Caki2 (cell line): Measurements from ENCODE around the gene MAST1. TPM values are rescaled to one million over a fixed set of nuclear protein-coding genes. Genes with fewer than 3 reads are reported as not detected.

ENCODE experiments used
- DNase-seq: peaks from one replicate; pipeline ENCODE4 v3.0.0-alpha.2; 2015; ENCODE audit warnings: low read depth
- in situ Hi-C: cut with HindIII; loops from 2 replicates; pipeline ENCODE4 v1.10.0; 2016; ENCODE audit warnings: low sequenced_read_pairs, low pct_unique_long_range_greater_than_20kb, mixed read lengths
- total RNA-seq: library from RNA; depleted of rRNA; stranded (reverse); fragments of >200 nt; shearing (Covaris generic); gene quantifications from 2 replicates; pipeline ENCODE4 v1.2.3, GENCODE V29; 2014; ENCODE audit warnings: low replicate concordance

Gene MAST1
- total RNA-seq, 1 experiment from 2014 or later, result 1.8 TPM

DNA sequence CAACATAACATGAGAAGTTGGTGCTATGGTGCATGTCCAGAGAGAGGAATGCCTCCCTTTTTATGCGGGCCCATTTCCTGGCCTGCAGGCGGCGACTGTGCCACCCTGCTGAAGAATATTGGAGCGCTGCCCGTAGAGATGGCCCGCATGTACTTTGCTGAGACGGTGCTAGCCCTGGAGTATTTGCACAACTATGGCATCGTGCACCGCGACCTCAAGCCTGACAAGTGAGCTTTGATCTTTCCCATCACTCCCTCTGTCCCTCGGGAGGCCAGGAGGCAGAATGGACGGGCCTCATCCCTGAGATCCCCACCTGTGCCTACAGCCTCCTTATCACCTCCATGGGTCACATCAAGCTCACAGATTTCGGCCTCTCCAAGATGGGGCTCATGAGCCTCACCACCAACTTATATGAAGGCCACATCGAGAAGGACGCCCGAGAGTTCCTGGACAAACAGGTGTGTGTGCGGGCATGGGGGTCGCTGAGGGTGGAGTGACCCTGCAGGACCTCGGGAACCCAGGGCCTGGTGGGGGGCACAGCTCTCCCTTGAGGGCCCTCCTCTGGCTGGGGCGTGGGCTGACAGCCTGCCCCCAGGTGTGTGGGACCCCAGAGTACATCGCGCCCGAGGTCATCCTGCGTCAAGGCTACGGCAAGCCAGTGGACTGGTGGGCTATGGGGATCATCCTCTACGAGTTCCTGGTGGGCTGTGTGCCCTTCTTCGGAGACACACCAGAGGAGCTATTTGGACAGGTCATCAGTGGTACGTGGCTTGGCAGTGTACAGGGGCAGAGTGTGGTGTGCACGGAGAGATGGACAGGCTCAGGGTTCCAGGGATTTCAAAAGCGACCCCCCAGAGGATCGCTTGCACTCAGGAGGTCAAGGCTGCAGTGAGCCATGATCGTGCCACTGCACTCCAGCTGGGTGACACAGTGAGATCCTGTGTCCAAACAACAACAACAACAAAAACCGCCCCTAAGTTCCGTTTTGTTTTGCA is 26.7 kb downstream of the MAST1 start:
- in situ Hi-C loops, result no loop called here
- no peak for DNase-seq

- in situ Hi-C loops, result no loop called here
- DNase-seq, result no peak
Observed at GRCh38 chr19:12865746-12866415, 27.6 kb downstream of the MAST1 start.

DNA sequence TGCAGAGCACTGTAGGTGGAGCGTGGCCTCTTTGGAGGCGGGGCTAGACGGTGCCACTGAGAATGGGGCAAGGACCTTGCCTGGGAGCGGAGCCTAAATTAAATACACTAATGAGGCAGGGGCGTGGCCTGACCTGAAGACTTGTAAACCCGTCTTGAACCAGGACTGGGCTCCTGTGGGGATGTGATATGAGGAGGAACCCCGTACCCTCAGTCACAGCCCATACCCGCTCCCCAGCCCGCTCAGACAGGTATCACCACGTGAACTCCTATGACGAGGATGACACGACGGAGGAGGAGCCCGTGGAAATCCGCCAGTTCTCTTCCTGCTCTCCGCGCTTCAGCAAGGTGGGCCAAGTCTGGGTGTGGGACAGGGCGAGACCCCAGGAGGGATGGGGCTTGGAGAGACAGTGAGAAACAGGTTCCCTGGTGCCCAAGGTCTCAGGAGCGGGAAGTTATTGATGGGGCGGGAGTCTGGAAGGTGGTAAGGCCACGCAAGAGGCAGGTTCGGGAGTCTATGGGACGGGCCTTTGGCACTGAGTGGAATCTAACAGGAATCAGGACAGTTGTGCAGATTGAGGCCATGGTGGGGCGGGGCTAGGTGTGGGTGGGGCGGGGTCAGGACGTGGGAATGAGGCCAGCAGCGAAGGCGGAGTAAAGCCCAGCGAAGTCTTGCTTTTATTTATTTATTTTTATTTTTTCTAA is 28.3 kb downstream of the MAST1 start:
- DNase-seq, result no peak
- in situ Hi-C loops, result no loop called here

GRCh38 chr19:12867120-12868099 is 29.1 kb downstream of the MAST1 start:
- DNase-seq, result peak; percentile 78
- in situ Hi-C loops, result no loop called here

GRCh38 chr19:12868540-12869112 is 30.3 kb downstream of the MAST1 start:
- in situ Hi-C loops, result no loop called here
- DNase-seq, result peak; percentile 53

DNA sequence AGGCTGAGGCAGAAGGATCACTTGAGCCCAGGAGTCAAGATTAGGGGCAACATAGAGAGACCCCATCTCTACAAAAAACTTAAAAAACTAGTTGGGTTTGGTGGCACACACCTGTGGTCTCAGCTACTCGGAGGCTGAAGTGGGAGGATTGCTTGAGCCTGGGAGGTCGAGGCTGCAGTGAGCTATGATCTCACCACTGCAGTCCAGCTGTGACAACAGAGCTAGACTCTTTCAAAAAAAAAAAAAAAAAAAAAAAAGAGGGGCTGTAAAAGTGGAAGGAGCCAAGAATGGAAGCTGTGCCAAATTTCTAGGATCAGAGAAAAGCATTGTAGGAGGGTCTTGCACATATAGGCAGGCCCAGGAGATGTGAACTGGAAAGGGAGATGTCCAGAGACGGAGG is 33.4 kb downstream of the MAST1 start:
- in situ Hi-C loops, result no loop called here
- DNase-seq, result no peak

DNA sequence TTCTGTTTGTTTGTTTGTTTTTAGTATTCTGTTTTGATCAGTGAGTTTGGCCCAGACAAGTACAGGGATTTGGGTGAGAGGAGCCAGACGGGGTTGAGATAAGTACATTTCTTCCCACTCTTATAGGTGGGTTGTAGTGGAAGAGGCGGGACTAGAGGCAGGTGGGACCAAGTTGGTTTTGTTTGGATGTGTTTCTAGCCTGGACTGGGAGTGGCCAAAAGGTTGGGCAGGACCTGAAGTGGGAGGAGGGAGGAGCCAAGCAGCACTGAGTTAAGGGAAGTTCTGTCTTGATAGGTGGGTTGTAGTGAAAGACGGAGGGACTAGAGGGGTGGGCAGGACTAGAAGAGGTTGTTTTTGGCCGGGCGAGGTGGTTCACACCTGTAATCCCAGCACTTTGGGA is 33.9 kb downstream of the MAST1 start:
- in situ Hi-C loops, result no loop called here
- no peak for DNase-seq

- in situ Hi-C loops, result no loop called here
- peak; percentile 62 for DNase-seq
Observed at GRCh38 chr19:12872941-12873890, 34.9 kb downstream of the MAST1 start.

- in situ Hi-C loops, result no loop called here
- DNase-seq, result no peak
Observed at GRCh38 chr19:12873891-12874745, 35.8 kb downstream of the MAST1 start.

- in situ Hi-C loops, result no loop called here
- no peak for DNase-seq
Observed at GRCh38 chr19:12875086-12875485, 36.8 kb downstream of the MAST1 start.

GRCh38 chr19:12880551-12881171 is 42.3 kb downstream of the MAST1 start:
- no peak for DNase-seq
- in situ Hi-C loops, result no loop called here

GRCh38 chr19:12881172-12881808 is 43.0 kb downstream of the MAST1 start, which contains the start of gene DNASE2:
TSS of gene DNASE2 (minus strand) at chr19:12881449. CDS start at chr19:12881375, 74 bp downstream.
- DNase-seq, result peak; percentile 89
- in situ Hi-C loops, result no loop called here

GRCh38 chr19:12882589-12882988 is 44.3 kb downstream of the MAST1 start:
- no peak for DNase-seq
- in situ Hi-C loops, result no loop called here

DNA sequence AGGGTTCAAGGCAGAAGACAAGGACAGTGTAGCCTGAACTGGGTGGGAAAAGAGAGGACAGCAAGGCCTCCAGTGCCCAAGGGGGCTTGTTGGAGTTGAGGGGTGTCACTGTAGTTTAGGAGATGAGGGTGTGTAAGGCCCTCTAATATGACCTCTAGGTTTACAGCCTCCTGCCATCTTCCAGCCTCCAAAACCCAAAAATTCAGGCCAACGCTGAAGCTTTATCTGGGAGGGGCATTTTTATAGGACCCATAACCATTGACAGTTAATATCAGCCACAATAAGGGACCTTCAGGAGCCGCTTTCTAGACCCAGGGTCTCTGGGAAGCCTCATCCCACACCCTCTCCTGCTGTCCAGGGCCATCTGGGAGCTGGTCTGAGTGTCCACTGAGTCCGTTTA is 45.9 kb downstream of the MAST1 start:
- in situ Hi-C loops, result no loop called here
- no peak for DNase-seq

DNA sequence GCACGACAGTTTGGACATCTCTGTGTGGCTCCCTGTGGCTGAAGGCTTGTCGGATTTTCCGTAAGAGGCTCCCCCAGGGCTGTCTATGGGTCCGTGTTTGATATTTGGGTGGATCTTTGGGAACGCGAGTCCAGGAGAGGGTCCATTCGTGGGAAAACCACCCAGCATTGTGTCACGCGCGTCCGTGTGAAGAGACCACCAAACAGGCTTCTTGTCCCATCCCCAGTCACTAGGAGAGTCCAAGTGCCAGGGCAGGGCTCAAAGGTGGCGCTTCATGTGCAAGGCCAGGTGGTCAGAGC is 46.3 kb downstream of the MAST1 start:
- in situ Hi-C loops, result no loop called here

More for the DNA sequence above, 46.3 kb downstream of the MAST1 start:
- no peak for DNase-seq
